HepG2 (cell line): Measurements from ENCODE around the gene UNG. TPM values are rescaled to one million over a fixed set of nuclear protein-coding genes. Genes with fewer than 3 reads are reported as not detected.
A peak's percentile ranks its signal among the peaks of the same experiment; 100 is the strongest.

Source experiments
- BCL3 ChIP-seq: sonication (generic); formaldehyde crosslinking; IDR thresholded peaks from 2 replicates; pipeline ENCODE4 v1.5.1; 2020; ENCODE audit warnings: mild to moderate bottlenecking, missing genetic modification reagents, moderate library complexity
- CC2D1A ChIP-seq: sonication (generic); formaldehyde crosslinking; IDR thresholded peaks from 2 replicates; pipeline ENCODE4 v1.8.1; 2023; ENCODE audit warnings: mild to moderate bottlenecking, missing genetic modification reagents
- CREBL2 ChIP-seq: sonication (generic); formaldehyde crosslinking; IDR thresholded peaks from 2 replicates; pipeline ENCODE4 v1.8.1; 2023; ENCODE audit warnings: missing genetic modification reagents, mild to moderate bottlenecking, borderline replicate concordance
- DR1 ChIP-seq: sonication (generic); formaldehyde crosslinking; IDR thresholded peaks from 2 replicates; pipeline ENCODE4 v1.8.0; 2021; ENCODE audit warnings: mild to moderate bottlenecking, missing genetic modification reagents, inconsistent platforms
- HDAC1 ChIP-seq: sonication (generic); formaldehyde crosslinking; IDR thresholded peaks from 2 replicates; pipeline ENCODE4 v1.5.1; 2020; ENCODE audit warnings: mild to moderate bottlenecking, missing genetic modification reagents
- HNF1B ChIP-seq: sonication (generic); formaldehyde crosslinking; IDR thresholded peaks from 2 replicates; pipeline ENCODE4 v1.5.1; 2020; ENCODE audit warnings: mild to moderate bottlenecking, moderate library complexity, missing genetic modification reagents
- HNF4A ChIP-seq: sonication (generic); formaldehyde crosslinking; IDR thresholded peaks from 2 replicates; pipeline ENCODE4 v1.4.0; 2020; ENCODE audit warnings: missing genetic modification reagents
- KDM3A ChIP-seq: IDR thresholded peaks from 2 replicates; pipeline ENCODE4 v1.6.1; 2018; ENCODE audit warnings: low read depth, missing compliant biosample characterization
- KDM5B ChIP-seq: sonication (generic); formaldehyde crosslinking; IDR thresholded peaks from 2 replicates; pipeline ENCODE4 v1.4.0; 2020; ENCODE audit warnings: missing genetic modification reagents, mild to moderate bottlenecking, borderline replicate concordance
- RFX5 ChIP-seq: IDR thresholded peaks from 2 replicates; pipeline ENCODE4 v1.6.1; 2011; ENCODE audit warnings: low read depth, low read length, improper control_type of control experiment
- RXRA ChIP-seq: sonication (generic); formaldehyde crosslinking; IDR thresholded peaks from 2 replicates; pipeline ENCODE4 v1.5.1; 2020; ENCODE audit warnings: missing genetic modification reagents
- SNAI1 ChIP-seq: sonication (generic); formaldehyde crosslinking; IDR thresholded peaks from 2 replicates; pipeline ENCODE4 v1.5.0; 2020; ENCODE audit warnings: mild to moderate bottlenecking, missing genetic modification reagents, borderline replicate concordance
- SPEN ChIP-seq: sonication (generic); formaldehyde crosslinking; IDR thresholded peaks from 2 replicates; pipeline ENCODE4 v1.5.1; 2020; ENCODE audit warnings: low read depth, mild to moderate bottlenecking, missing genetic modification reagents
- SSRP1 ChIP-seq: IDR thresholded peaks from 2 replicates; pipeline ENCODE4 v1.6.1; 2016; ENCODE audit warnings: control low read depth
- XBP1 ChIP-seq: sonication (generic); formaldehyde crosslinking; IDR thresholded peaks from 2 replicates; pipeline ENCODE4 v1.5.0; 2020; ENCODE audit warnings: missing genetic modification reagents
- YEATS2 ChIP-seq: sonication (generic); formaldehyde crosslinking; IDR thresholded peaks from 2 replicates; pipeline ENCODE4 v1.4.0; 2020; ENCODE audit warnings: missing genetic modification reagents, borderline replicate concordance
- ZMYM2 ChIP-seq: sonication (generic); formaldehyde crosslinking; IDR thresholded peaks from 2 replicates; pipeline ENCODE4 v1.8.0; 2022; ENCODE audit warnings: mild to moderate bottlenecking, missing genetic modification reagents
- ZNF160 ChIP-seq: sonication (generic); formaldehyde crosslinking; IDR thresholded peaks from 2 replicates; pipeline ENCODE4 v1.8.0; 2022; ENCODE audit warnings: mild to moderate bottlenecking, inconsistent platforms, missing genetic modification reagents
- ZNF687 ChIP-seq: sonication (generic); formaldehyde crosslinking; IDR thresholded peaks from 2 replicates; pipeline ENCODE4 v1.5.1; 2020; ENCODE audit warnings: mild to moderate bottlenecking, missing genetic modification reagents, moderate library complexity
- ZNF747 ChIP-seq: sonication (generic); formaldehyde crosslinking; IDR thresholded peaks from 2 replicates; pipeline ENCODE4 v1.8.1; 2023; ENCODE audit warnings: missing genetic modification reagents, mild to moderate bottlenecking, borderline replicate concordance
- ZNF766 ChIP-seq: sonication (generic); formaldehyde crosslinking; IDR thresholded peaks from 2 replicates; pipeline ENCODE4 v1.5.0; 2020; ENCODE audit warnings: missing genetic modification reagents, borderline replicate concordance
- ZNF780A ChIP-seq: sonication (generic); formaldehyde crosslinking; IDR thresholded peaks from 2 replicates; pipeline ENCODE4 v1.8.0; 2022; ENCODE audit warnings: mild to moderate bottlenecking, missing genetic modification reagents, moderate library complexity
- polyA plus RNA-seq, 8 experiments: library from polyadenylated mRNA; depleted of rRNA in 3 of 8; stranded (reverse) in 7 of 8; unstranded in 1 of 8; fragments of >200 nt; fragmentation: Illumina TruSeq in 4 of 8; extraction: Trizol in 4 of 8; gene quantifications; 2 replicates each; pipeline versions ENCODE4 v1.2.1 to v1.2.3, GENCODE V29; 2011 to 2016; ENCODE audit warnings: low read depth in 4 of 8, missing spikeins in 1 of 8, mixed read lengths in 1 of 8; ENCODE audit not compliant: insufficient read depth in 1 of 8
- total RNA-seq, 5 experiments: library from RNA; depleted of rRNA; stranded (reverse); fragments of >200 nt; fragmentation: Illumina TruSeq; extraction: Trizol; gene quantifications; 2 replicates each; pipeline ENCODE4 v1.2.3, GENCODE V29; 2016; ENCODE audit warnings: low read depth in 1 of 5

The UNG gene
- total and polyA plus RNA-seq, 2 of the 13 experiments (the other 11 are each of a cell fraction or from before 2014, with no cell fraction given) = 23.3 to 114 TPM

- TF ChIP-seq BCL3 (peak; percentile 71; the same call in 1 of the 2 replicates), RFX5 (no peak), SNAI1 (CRISPR knock-in tag) (no peak), HNF4A (CRISPR knock-in tag) (no peak), KDM3A (CRISPR knock-in tag) (no peak), ZNF160 (CRISPR knock-in tag) (0 out of 2 replicates have a peak, but pooled peaks have one; percentile 70), HNF1B (CRISPR knock-in tag) (peak; percentile 49), SSRP1 (CRISPR knock-in tag) (no peak), ZNF747 (peak; percentile 2; the same call in 1 of the 2 replicates), XBP1 (CRISPR knock-in tag) (no peak), KDM5B (CRISPR knock-in tag) (no peak), ZNF780A (CRISPR knock-in tag) (no peak), SPEN (CRISPR knock-in tag) (0 out of 2 replicates have a peak, but pooled peaks have one; percentile 8), HDAC1 (CRISPR knock-in tag) (peak; percentile 95), ZNF766 (CRISPR knock-in tag) (no peak), ZMYM2 (CRISPR knock-in tag) (0 out of 2 replicates have a peak, but pooled peaks have one; percentile 18), RXRA (CRISPR knock-in tag) (peak; percentile 30; the same call in 1 of the 2 replicates), CREBL2 (CRISPR knock-in tag) (no peak), CC2D1A (CRISPR knock-in tag) (0 out of 2 replicates have a peak, but pooled peaks have one; percentile 33), ZNF687 (CRISPR knock-in tag) (peak; percentile 82), YEATS2 (CRISPR knock-in tag) (peak; percentile 6; the same call in 1 of the 2 replicates), DR1 (CRISPR knock-in tag) (no peak)
Measured at GRCh38 chr12:109097435-109098182, at the start of gene UNG (continued).
